T-cell (primary cell): ENCODE measurements around the gene MN1. TPM values are rescaled to one million over a fixed set of nuclear protein-coding genes. Genes with fewer than 3 reads are reported as not detected.

Experiments used
- ATAC-seq, 4 experiments: fragments of 200-7000 bp in 3 of 4; fragments of 150-1000 bp in 1 of 4; cut with Tn5 transposase; replicated peaks in 1 of 4; 1 replicate in 3 of 4; 2 replicates in 1 of 4; pipeline ENCODE4 v1.10.0; 2021; ENCODE audit warnings: moderate library complexity in 3 of 4, mild to moderate bottlenecking in 2 of 4, moderate number of reproducible peaks in 1 of 4
- CTCF ChIA-PET, 2 donors: fragments of 300-600 bp; sonication (Branson Sonifier 250); formaldehyde crosslinking; loops; one replicate each; lab custom pipeline; 2022; ENCODE audit warnings: antibody characterized with exemption in 2 of 2; lab: Charles Lee
- POLR2A ChIA-PET, 2 donors: fragments of 300-600 bp; sonication (Branson Sonifier 250); formaldehyde crosslinking; loops; one replicate each; lab custom pipeline; 2022; ENCODE audit warnings: antibody characterized with exemption in 2 of 2; lab: Charles Lee
- DNase-seq, 35 experiments: peaks; one replicate each; pipeline versions ENCODE4 v3.0.0 to v3.0.0-alpha.2; 2013 to 2023
- H3K27ac ChIP-seq: one replicate; pipeline ENCODE4 v1.5.1; 2013; ENCODE audit warnings: low read length
- H3K27me3 ChIP-seq, 2 experiments: replicated peaks in 1 of 2; 1 replicate in 1 of 2; 2 replicates in 1 of 2; pipeline versions ENCODE4 v1.6.1 to v1.7.0; 2013; ENCODE audit warnings: low read length in 1 of 2, mixed read lengths in 1 of 2; ENCODE audit not compliant: control insufficient read depth in 2 of 2, insufficient read depth in 2 of 2; ENCODE audit errors: extremely low read depth in 1 of 2
- H3K36me3 ChIP-seq, 2 donors: 1 replicate in 1 of 2; 2 replicates in 1 of 2; pipeline versions ENCODE4 v1.6.1 to v1.7.0; 2013; ENCODE audit warnings: low read length in 1 of 2; ENCODE audit not compliant: control insufficient read depth in 2 of 2, insufficient read depth in 1 of 2; ENCODE audit errors: extremely low read depth in 1 of 2
- H3K4me1 ChIP-seq, 2 experiments: 1 replicate in 1 of 2; 2 replicates in 1 of 2; pipeline versions ENCODE4 v1.6.1 to v1.7.0; 2013; ENCODE audit warnings: low read length in 2 of 2, mixed read lengths in 1 of 2; ENCODE audit not compliant: insufficient read depth in 2 of 2, control insufficient read depth in 1 of 2; ENCODE audit errors: extremely low read depth in 1 of 2
- H3K4me3 ChIP-seq, 2 donors: 1 replicate in 1 of 2; 2 replicates in 1 of 2; pipeline versions ENCODE4 v1.5.1 to v1.7.0; 2013; ENCODE audit warnings: mild to moderate bottlenecking in 2 of 2, low read length in 1 of 2, moderate library complexity in 1 of 2; ENCODE audit not compliant: control insufficient read depth in 1 of 2; ENCODE audit errors: extremely low read depth in 1 of 2
- H3K9me3 ChIP-seq: 2 replicates; pipeline ENCODE4 v1.7.0; 2013
- H3K27ac Mint-ChIP-seq, 2 donors: one replicate each; pipeline ENCODE4 v1.8.0; 2020 to 2021; ENCODE audit warnings: mild to moderate bottlenecking in 2 of 2, mixed read lengths in 2 of 2
- H3K27me3 Mint-ChIP-seq, 2 donors: one replicate each; pipeline ENCODE4 v1.8.0; 2021 to 2022; ENCODE audit warnings: mixed read lengths in 2 of 2
- H3K36me3 Mint-ChIP-seq: one replicate; pipeline ENCODE4 v1.8.0; 2021; ENCODE audit warnings: mixed read lengths
- H3K4me1 Mint-ChIP-seq, 3 donors: one replicate each; pipeline ENCODE4 v1.8.0; 2020 to 2022; ENCODE audit warnings: mixed read lengths in 3 of 3, mild to moderate bottlenecking in 1 of 3
- H3K4me3 Mint-ChIP-seq, 3 donors: one replicate each; pipeline ENCODE4 v1.8.0; 2020 to 2022; ENCODE audit warnings: mild to moderate bottlenecking in 3 of 3, mixed read lengths in 3 of 3, moderate library complexity in 3 of 3
- H3K9me3 Mint-ChIP-seq, 3 donors: one replicate each; pipeline ENCODE4 v1.8.0; 2020 to 2022; ENCODE audit warnings: mixed read lengths in 3 of 3
- WGBS: methylation state at CpG from one replicate; pipeline ENCODE4 v1.1.5; 2013; ENCODE audit warnings: missing lambda C conversion rate; ENCODE audit not compliant: insufficient coverage; 5-methylcytosine and 5-hydroxymethylcytosine counted together
- total RNA-seq, 35 experiments: library from RNA in 6 of 35; stranded (reverse) in 6 of 35; fragments of 120-200 nt in 1 of 35; gene quantifications; one replicate each; pipeline versions ENCODE4 v1.2.1 to v1.2.4 and lab custom pipeline; 2013 to 2026

MN1 gene
- total RNA-seq, 5 donors from 2014 or later (not counting 1 experiment from before 2014, with no cell fraction given), result 0.22 to 0.43 (median 0.32) TPM

GRCh38 chr22:27815826-27816530, 14.4 kb upstream of the MN1 start:
- H3K27me3 ChIP-seq, result peaks cover 0 to 4% of the 10 kb centered on the region in 2 experiments
- Mint-ChIP-seq H3K27me3 (peaks cover 0 to 13% of the 10 kb centered on the region in 2 donors), H3K4me1 (no peaks in the 10 kb centered on the region), H3K9me3 (peaks cover 0 to 3% (median 0%) of the 10 kb centered on the region in 3 donors), H3K4me3 (no peak overlapping the region), H3K36me3 (no peaks in the 10 kb centered on the region), H3K27ac (no peak overlapping the region)
- no peak for ATAC-seq
- H3K27ac ChIP-seq, result no peak overlapping the region
- 100% methylated on average over 1 of the region's 4 CpGs for WGBS
- no peak overlapping the region for H3K4me3 ChIP-seq
- H3K36me3 ChIP-seq, result no peaks in the 10 kb centered on the region
- H3K4me1 ChIP-seq, result no peaks in the 10 kb centered on the region
- no peak for DNase-seq
- H3K9me3 ChIP-seq, result no peaks in the 10 kb centered on the region
- CTCF ChIA-PET, result interaction anchor here in 1 of 2 donors (0.5 kb wide), 1 partner anchor 333 kb away, joined by 3 read pairs; no protein-coding TSS in a partner anchor
- POLR2A ChIA-PET, result interaction anchor here in 1 of 2 donors (0.6 kb wide), 1 partner anchor 515 kb away, joined by 8 read pairs; no protein-coding TSS in a partner anchor

DNA sequence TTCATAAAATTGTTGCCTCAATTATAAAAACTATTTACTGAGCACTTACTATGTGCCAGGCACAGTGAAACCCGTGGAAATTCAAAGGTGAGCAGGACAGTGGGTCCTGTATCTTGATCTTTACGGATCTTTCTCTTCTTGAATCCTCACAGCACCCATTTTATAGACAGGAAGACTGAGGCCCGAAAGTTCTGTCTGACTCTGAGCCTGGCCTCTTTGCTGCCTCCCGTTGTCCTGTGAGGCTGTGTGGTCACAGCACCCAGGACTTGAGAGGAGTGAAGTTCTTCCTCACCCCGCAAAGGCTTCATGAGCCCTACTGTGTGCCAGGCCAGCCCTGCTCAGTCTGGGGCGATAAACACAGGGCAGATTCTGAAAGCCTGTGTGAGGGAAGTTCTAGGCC, 13.4 kb upstream of the MN1 start:
- Mint-ChIP-seq H3K27ac (no peak overlapping the region), H3K4me3 (no peak overlapping the region), H3K4me1 (no peaks in the 10 kb centered on the region), H3K27me3 (peaks cover 2 to 13% of the 10 kb centered on the region in 2 donors), H3K36me3 (no peaks in the 10 kb centered on the region), H3K9me3 (peaks cover 0 to 2% (median 0%) of the 10 kb centered on the region in 3 donors)
- ChIA-PET POLR2A (no interaction called here), CTCF (no interaction called here)
- H3K27ac ChIP-seq, result no peak overlapping the region
- no peaks in the 10 kb centered on the region for H3K9me3 ChIP-seq
- H3K27me3 ChIP-seq, result peaks cover 0 to 9% of the 10 kb centered on the region in 2 experiments
- H3K36me3 ChIP-seq, result no peaks in the 10 kb centered on the region
- H3K4me3 ChIP-seq, result no peak overlapping the region
- ATAC-seq (no peak), DNase-seq (no peak)
- WGBS, result 79% methylated on average over 5 of the region's 6 CpGs
- no peaks in the 10 kb centered on the region for H3K4me1 ChIP-seq

DNA sequence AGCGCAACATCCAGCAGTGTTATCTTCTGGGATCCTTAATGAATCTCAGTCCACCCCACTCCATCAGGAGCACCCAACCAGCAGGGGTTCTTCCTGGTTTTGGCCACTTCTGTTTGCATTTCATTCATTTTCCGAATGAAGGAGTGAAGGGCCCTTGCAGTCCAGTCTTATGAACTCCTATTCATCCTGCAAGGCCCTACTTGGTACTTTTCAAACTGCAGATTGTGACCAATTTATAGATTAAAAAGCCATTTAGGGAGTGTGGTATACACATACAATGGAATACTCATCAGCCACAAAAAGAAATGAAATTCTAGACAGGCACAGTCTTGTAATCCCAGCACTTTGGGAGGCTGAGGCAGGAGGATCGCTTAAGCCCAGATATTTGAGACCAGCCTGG, 10.2 kb upstream of the MN1 start:
- Mint-ChIP-seq H3K4me1 (no peaks in the 10 kb centered on the region), H3K4me3 (no peak overlapping the region), H3K36me3 (no peaks in the 10 kb centered on the region), H3K27ac (no peak overlapping the region), H3K27me3 (peaks cover 7 to 21% of the 10 kb centered on the region in 2 donors), H3K9me3 (no peaks in the 10 kb centered on the region)
- Histone ChIP-seq H3K4me1 (no peaks in the 10 kb centered on the region), H3K9me3 (no peaks in the 10 kb centered on the region), H3K27me3 (peaks cover 0 to 25% of the 10 kb centered on the region in 2 experiments), H3K4me3 (no peak overlapping the region), H3K36me3 (no peaks in the 10 kb centered on the region), H3K27ac (no peak overlapping the region)
- ATAC-seq (no peak), DNase-seq (no peak)
- ChIA-PET CTCF (no interaction called here), POLR2A (no interaction called here)
- 100% methylated on average over 1 of the region's 3 CpGs for WGBS

- Histone ChIP-seq H3K27ac (no peak overlapping the region), H3K27me3 (peaks cover 0 to 32% of the 10 kb centered on the region in 2 experiments), H3K4me1 (no peaks in the 10 kb centered on the region), H3K4me3 (no peak overlapping the region), H3K9me3 (no peaks in the 10 kb centered on the region), H3K36me3 (no peaks in the 10 kb centered on the region)
- no peak overlapping the region for H3K27ac Mint-ChIP-seq
- no peak overlapping the region for H3K4me3 Mint-ChIP-seq
- no peaks in the 10 kb centered on the region for H3K36me3 Mint-ChIP-seq
- no peak for ATAC-seq
- CTCF ChIA-PET, result no interaction called here
- no peaks in the 10 kb centered on the region for H3K4me1 Mint-ChIP-seq
- POLR2A ChIA-PET, result no interaction called here
- no peaks in the 10 kb centered on the region for H3K9me3 Mint-ChIP-seq
- peaks cover 12 to 23% of the 10 kb centered on the region in 2 donors for H3K27me3 Mint-ChIP-seq
- WGBS, result 86% methylated on average over 9 of the region's 15 CpGs
- DNase-seq, result no peak
These were observed 9.1 kb upstream of the MN1 start for GRCh38 chr22:27810609-27811151.

DNA sequence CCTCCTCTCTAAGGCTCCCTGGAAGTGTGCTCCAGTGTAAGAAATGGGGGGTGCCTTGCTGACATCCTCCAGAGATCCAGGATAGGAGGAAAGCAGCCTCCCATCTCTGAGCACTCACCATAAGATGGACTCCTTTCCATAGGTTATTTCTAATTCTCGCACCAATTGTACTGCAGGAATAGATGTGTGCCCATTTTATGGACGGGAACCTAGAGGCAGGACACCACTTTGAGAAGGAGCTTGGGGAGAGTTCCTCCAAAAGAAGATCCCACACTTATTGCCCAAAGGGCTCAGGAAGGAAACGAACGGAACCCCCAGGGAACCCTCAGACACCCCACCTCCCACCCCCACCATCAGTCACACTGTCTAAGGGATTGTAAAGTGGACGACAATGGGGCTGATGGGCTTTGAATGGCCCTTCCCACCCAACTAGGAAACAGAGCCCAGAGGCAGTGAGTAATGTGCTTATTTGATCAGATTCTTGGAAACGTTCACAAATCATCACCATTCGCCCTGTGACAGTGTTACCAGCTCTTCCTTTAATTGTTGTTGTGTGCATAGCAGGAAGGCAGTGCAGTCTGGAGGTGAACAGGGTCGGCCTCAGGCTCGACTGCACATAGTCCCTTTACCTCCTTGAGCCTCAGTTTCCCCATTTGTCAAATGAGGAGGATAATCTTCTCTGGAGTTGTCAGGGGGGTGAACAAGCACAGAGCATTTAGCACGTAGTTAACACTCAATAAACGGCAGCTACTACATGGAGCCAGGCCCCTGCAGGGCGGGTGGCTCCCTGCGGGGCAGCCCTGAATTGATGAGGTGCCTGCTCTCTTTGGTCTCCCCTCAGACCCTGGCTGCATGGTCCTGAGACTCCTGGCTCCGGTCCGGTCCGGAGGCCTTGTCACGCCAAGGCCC, 8.4 kb upstream of the MN1 start:
- Mint-ChIP-seq H3K4me3 (no peak overlapping the region), H3K27me3 (peaks cover 19 to 30% of the 10 kb centered on the region in 2 donors), H3K27ac (no peak overlapping the region), H3K36me3 (no peaks in the 10 kb centered on the region), H3K4me1 (peaks cover 2 to 7% (median 5%) of the 10 kb centered on the region in 3 donors), H3K9me3 (no peaks in the 10 kb centered on the region)
- peaks cover 0 to 39% of the 10 kb centered on the region in 2 experiments for H3K27me3 ChIP-seq
- ChIA-PET POLR2A (no interaction called here), CTCF (no interaction called here)
- peaks cover 0 to under 1% of the 10 kb centered on the region in 2 experiments for H3K4me1 ChIP-seq
- no peaks in the 10 kb centered on the region for H3K36me3 ChIP-seq
- DNase-seq (no peak), ATAC-seq (no peak)
- no peaks in the 10 kb centered on the region for H3K9me3 ChIP-seq
- no peak overlapping the region for H3K4me3 ChIP-seq
- 92% methylated on average over 6 of the region's 17 CpGs for WGBS
- no peak overlapping the region for H3K27ac ChIP-seq

- ATAC-seq (no peak), DNase-seq (no peak)
- Histone ChIP-seq H3K27me3 (peaks cover 0 to 46% of the 10 kb centered on the region in 2 experiments), H3K4me3 (no peak overlapping the region), H3K9me3 (no peaks in the 10 kb centered on the region), H3K36me3 (no peaks in the 10 kb centered on the region), H3K4me1 (peaks cover 0 to 7% of the 10 kb centered on the region in 2 experiments), H3K27ac (no peak overlapping the region)
- Mint-ChIP-seq H3K27ac (no peak overlapping the region), H3K27me3 (peaks cover 25 to 37% of the 10 kb centered on the region in 2 donors), H3K9me3 (no peaks in the 10 kb centered on the region), H3K36me3 (no peaks in the 10 kb centered on the region), H3K4me3 (no peak overlapping the region), H3K4me1 (peaks cover 7 to 13% (median 8%) of the 10 kb centered on the region in 3 donors)
- 0% methylated on average over 1 of the region's 5 CpGs for WGBS
- CTCF ChIA-PET, result no interaction called here
- POLR2A ChIA-PET, result no interaction called here
These were observed 7.7 kb upstream of the MN1 start for GRCh38 chr22:27809226-27809603.
